Bronchial epithelial cell (primary cell): Measurements from ENCODE around the gene IFFO2. TPM values are rescaled to one million over a fixed set of nuclear protein-coding genes. Genes with fewer than 3 reads are reported as not detected.

ENCODE experiments used
- DNase-seq: peaks from one replicate; pipeline ENCODE4 v3.0.0-alpha.2; 2010; ENCODE audit warnings: low read depth
- FAIRE-seq: peaks from 2 replicates; lab custom pipeline; 2011; peaks lifted over from hg19 to GRCh38; lab: Jason Lieb, UNC
- H3K27me3 ChIP-seq: 2 replicates; pipeline ENCODE4 v1.5.1; 2011; ENCODE audit warnings: low read length; ENCODE audit not compliant: control insufficient read depth, insufficient read depth
- H3K36me3 ChIP-seq: 2 replicates; pipeline ENCODE4 v1.5.1; 2011; ENCODE audit warnings: low read length; ENCODE audit not compliant: control insufficient read depth, insufficient read depth
- H3K4me3 ChIP-seq: 2 replicates; pipeline ENCODE4 v1.5.1; 2011; ENCODE audit warnings: mild to moderate bottlenecking, low read depth, low read length, control low read depth
- CTCF ChIP-seq: IDR thresholded peaks from 2 replicates; pipeline ENCODE4 v1.5.1; 2011; ENCODE audit warnings: mild to moderate bottlenecking, moderate library complexity, low read length, control low read depth, inconsistent platforms; ENCODE audit not compliant: insufficient read depth, severe bottlenecking
- total RNA-seq: library from RNA; depleted of rRNA; stranded (reverse); fragments of >200 nt; gene quantifications from 2 replicates; pipeline ENCODE4 v1.2.1, GENCODE V29; 2014

Gene IFFO2
- total RNA-seq, 1 donor from 2014 or later: 11.8 TPM

- no peak for TF ChIP-seq CTCF
- peak; percentile 65 for DNase-seq
Observed at GRCh38 chr1:18940303-18941020, 16.0 kb downstream of the IFFO2 start.

GRCh38 chr1:18939398-18940302, 16.8 kb downstream of the IFFO2 start:
- peak; percentile 86 for FAIRE-seq

More at GRCh38 chr1:18940303-18941020, 16.0 kb downstream of the IFFO2 start:
- no peak overlapping the region for H3K4me3 ChIP-seq
- peak; percentile 96 for FAIRE-seq
- no peaks in the 10 kb centered on the region for H3K27me3 ChIP-seq
- H3K36me3 ChIP-seq: peaks cover 2% of the 10 kb centered on the region

GRCh38 chr1:18938707-18939070, 17.8 kb downstream of the IFFO2 start:
- DNase-seq (no peak), FAIRE-seq (no peak)
- TF ChIP-seq CTCF: no peak
- Histone ChIP-seq H3K4me3 (no peak overlapping the region), H3K36me3 (peaks cover 1% of the 10 kb centered on the region), H3K27me3 (no peaks in the 10 kb centered on the region)

More at GRCh38 chr1:18939398-18940302, 16.8 kb downstream of the IFFO2 start:
- H3K4me3 ChIP-seq: no peak overlapping the region
- H3K36me3 ChIP-seq: peaks cover 1% of the 10 kb centered on the region
- H3K27me3 ChIP-seq: no peaks in the 10 kb centered on the region
- no peak for TF ChIP-seq CTCF
- DNase-seq: peak; percentile 95

GRCh38 chr1:18938008-18938706, 18.3 kb downstream of the IFFO2 start:
- TF ChIP-seq CTCF: no peak

GRCh38 chr1:18937539-18937938, 18.9 kb downstream of the IFFO2 start:
- no peak overlapping the region for H3K4me3 ChIP-seq
- DNase-seq (no peak), FAIRE-seq (no peak)
- no peaks in the 10 kb centered on the region for H3K27me3 ChIP-seq
- no peak for TF ChIP-seq CTCF
- no peaks in the 10 kb centered on the region for H3K36me3 ChIP-seq

More at GRCh38 chr1:18938008-18938706, 18.3 kb downstream of the IFFO2 start:
- no peak for FAIRE-seq
- DNase-seq: no peak
- H3K36me3 ChIP-seq: no peaks in the 10 kb centered on the region
- H3K4me3 ChIP-seq: no peak overlapping the region
- H3K27me3 ChIP-seq: no peaks in the 10 kb centered on the region
